Endothelial cell of umbilical vein (primary cell): Measurements from ENCODE around the gene USF1. TPM values are rescaled to one million over a fixed set of nuclear protein-coding genes. Genes with fewer than 3 reads are reported as not detected.
"Not testable (repeated sequence)": the region's sequence is repeated elsewhere in the genome, so short reads cannot be mapped to it uniquely, and the experiment has no call there.

Experiments
- BruUV-seq: library from RNA; stranded (reverse); fragments of 400-500 nt; replicated peaks from 2 replicates; lab custom pipeline; 2021; lab: Mats Ljungman, UMichigan
- CTCF ChIA-PET: fragments of 300-600, 350-600 bp; sonication (Branson Sonifier 250); formaldehyde crosslinking; loops from one replicate; lab custom pipeline; 2021; ENCODE audit warnings: antibody characterized with exemption, inconsistent platforms; lab: Charles Lee
- POLR2A ChIA-PET: fragments of 300-600, 350-600 bp; sonication (Branson Sonifier 250); formaldehyde crosslinking; loops from one replicate; lab custom pipeline; 2021; ENCODE audit warnings: antibody characterized with exemption, inconsistent platforms; lab: Charles Lee
- DNase-seq: peaks from one replicate; pipeline ENCODE4 v3.0.0-alpha.2; 2011; ENCODE audit warnings: low read depth, low spot score
- FAIRE-seq: peaks from 2 replicates; lab custom pipeline; 2011; peaks lifted over from hg19 to GRCh38; lab: Jason Lieb, UNC
- H2AFZ ChIP-seq: 2 replicates; pipeline ENCODE4 v1.6.0; 2012; ENCODE audit warnings: low read depth, low read length, control low read depth, inconsistent platforms
- H3K27ac ChIP-seq: 2 replicates; pipeline ENCODE4 v1.5.1; 2011; ENCODE audit warnings: low read depth, mild to moderate bottlenecking, control low read depth, low read length, moderate library complexity; ENCODE audit not compliant: insufficient read depth
- H3K27me3 ChIP-seq, 2 experiments: 2 replicates each; pipeline versions ENCODE4 v1.6.0 to v1.6.1; 2011; ENCODE audit warnings: low read length in 2 of 2, mixed read lengths in 1 of 2; ENCODE audit not compliant: control insufficient read depth in 2 of 2, insufficient read depth in 2 of 2
- H3K36me3 ChIP-seq, 2 experiments: 2 replicates in 1 of 2; 3 replicates in 1 of 2; pipeline ENCODE4 v1.5.1; 2011; ENCODE audit warnings: low read length in 2 of 2, mild to moderate bottlenecking in 1 of 2, moderate library complexity in 1 of 2; ENCODE audit not compliant: control insufficient read depth in 2 of 2, insufficient read depth in 2 of 2; ENCODE audit errors: extremely low read depth in 1 of 2
- H3K4me1 ChIP-seq: 3 replicates; pipeline ENCODE4 v1.5.1; 2011; ENCODE audit warnings: mild to moderate bottlenecking, low read length; ENCODE audit not compliant: control insufficient read depth, insufficient read depth; ENCODE audit errors: extremely low read depth
- H3K4me2 ChIP-seq: 2 replicates; pipeline ENCODE4 v1.6.1; 2011; ENCODE audit warnings: low read length, control low read depth, mixed read lengths; ENCODE audit not compliant: insufficient read depth
- H3K4me3 ChIP-seq, 3 experiments: fragments of 200-600 bp in 1 of 3; sonication (generic), shearing (Covaris generic) in 1 of 3; replicated peaks in 1 of 3; 2 replicates each; pipeline ENCODE4 v1.5.1; 2011 to 2016; ENCODE audit warnings: control low read depth in 3 of 3, low read length in 3 of 3, mild to moderate bottlenecking in 2 of 3, inconsistent platforms in 1 of 3, low read depth in 1 of 3, moderate library complexity in 1 of 3; ENCODE audit not compliant: insufficient read depth in 1 of 3
- H3K79me2 ChIP-seq: 2 replicates; pipeline ENCODE4 v1.6.0; 2012; ENCODE audit warnings: low read length, inconsistent platforms; ENCODE audit not compliant: control insufficient read depth, insufficient read depth
- H3K9ac ChIP-seq: replicated peaks from 2 replicates; pipeline ENCODE3; 2011; ENCODE audit warnings: low read length, control low read depth; ENCODE audit not compliant: insufficient read depth; ENCODE audit errors: extremely low read depth
- H3K9me1 ChIP-seq: replicated peaks from 3 replicates; pipeline ENCODE4 v1.6.0; 2011; ENCODE audit warnings: mild to moderate bottlenecking, low read length; ENCODE audit not compliant: control insufficient read depth, insufficient read depth; ENCODE audit errors: extremely low read depth
- H3K9me3 ChIP-seq: replicated peaks from 2 replicates; pipeline ENCODE4 v1.5.1; 2012; ENCODE audit warnings: low read length, inconsistent platforms; ENCODE audit not compliant: control insufficient read depth, insufficient read depth
- H4K20me1 ChIP-seq: replicated peaks from 2 replicates; pipeline ENCODE3; 2011; ENCODE audit warnings: mild to moderate bottlenecking, low read length; ENCODE audit not compliant: control insufficient read depth, insufficient read depth; ENCODE audit errors: extremely low read depth
- EZH2 ChIP-seq: IDR thresholded peaks from 2 replicates; pipeline ENCODE4 v1.6.1; 2012; ENCODE audit warnings: borderline replicate concordance, low read depth, mild to moderate bottlenecking, moderate library complexity, low read length, inconsistent platforms; ENCODE audit not compliant: severe bottlenecking
- FOS ChIP-seq: IDR thresholded peaks from 2 replicates; pipeline ENCODE4 v1.6.1; 2011; ENCODE audit warnings: mild to moderate bottlenecking, low read length, moderate library complexity, borderline replicate concordance; ENCODE audit not compliant: insufficient read depth
- GATA2 ChIP-seq: IDR thresholded peaks from 2 replicates; pipeline ENCODE4 v1.7.0; 2011; ENCODE audit warnings: low read depth, mild to moderate bottlenecking, moderate library complexity, mixed read lengths, low read length; ENCODE audit not compliant: insufficient read length, insufficient read depth
- JUN ChIP-seq: IDR thresholded peaks from 2 replicates; pipeline ENCODE4 v1.6.1; 2011; ENCODE audit warnings: borderline replicate concordance, low read depth; ENCODE audit not compliant: insufficient read length, insufficient read depth
- POLR2A ChIP-seq: IDR thresholded peaks from 2 replicates; pipeline ENCODE4 v1.6.1; 2012; ENCODE audit warnings: low read depth, mild to moderate bottlenecking, control low read depth, low read length
- POLR2AphosphoS5 ChIP-seq: IDR thresholded peaks from 2 replicates; pipeline ENCODE4 v1.6.1; 2012; ENCODE audit warnings: low read depth, mild to moderate bottlenecking, control low read depth, low read length, moderate library complexity; ENCODE audit not compliant: insufficient read depth
- dilution Hi-C: fragments of 300-500 bp; cut with MboI; formaldehyde crosslinking; loops from one replicate; pipeline ENCODE4 v1.15.0; 2019; ENCODE audit warnings: low sequenced_read_pairs; ENCODE audit not compliant: extremely low pct_ligation_motif_present
- intact Hi-C: fragments of 100-400 bp; cut with micrococcal nuclease; formaldehyde crosslinking; loops from one replicate; pipeline ENCODE4 v1.10.0; 2022
- polyA plus RNA-seq, 4 experiments: library from polyadenylated mRNA; depleted of rRNA in 3 of 4; stranded (reverse) in 3 of 4; unstranded in 1 of 4; fragments of >200 nt; gene quantifications; 2 replicates each; pipeline versions ENCODE4 v1.2.1 to v1.2.3, GENCODE V29; 2011 to 2012; ENCODE audit warnings: missing spikeins in 1 of 4
- total RNA-seq: library from RNA; stranded (reverse); gene quantifications from 2 replicates; pipeline ENCODE4 v1.2.3, GENCODE V29; 2021
- TF ChIP-seq, protein P1 (sequence below), 2 donors: IDR thresholded peaks; 1 replicate in 1 of 2; 2 replicates in 1 of 2; pipeline ENCODE4 v1.5.1; 2011; ENCODE audit warnings: low read length in 2 of 2, mild to moderate bottlenecking in 2 of 2, moderate library complexity in 2 of 2, control low read depth in 1 of 2, inconsistent platforms in 1 of 2, low read depth in 1 of 2; ENCODE audit not compliant: insufficient read depth in 1 of 2; ENCODE audit errors: extremely low read depth in 1 of 2

Gene USF1
- total and polyA plus RNA-seq, 2 donors (not counting 3 experiments of a cell fraction or from before 2014, with no cell fraction given) = 53.4 to 56.7 TPM

DNA sequence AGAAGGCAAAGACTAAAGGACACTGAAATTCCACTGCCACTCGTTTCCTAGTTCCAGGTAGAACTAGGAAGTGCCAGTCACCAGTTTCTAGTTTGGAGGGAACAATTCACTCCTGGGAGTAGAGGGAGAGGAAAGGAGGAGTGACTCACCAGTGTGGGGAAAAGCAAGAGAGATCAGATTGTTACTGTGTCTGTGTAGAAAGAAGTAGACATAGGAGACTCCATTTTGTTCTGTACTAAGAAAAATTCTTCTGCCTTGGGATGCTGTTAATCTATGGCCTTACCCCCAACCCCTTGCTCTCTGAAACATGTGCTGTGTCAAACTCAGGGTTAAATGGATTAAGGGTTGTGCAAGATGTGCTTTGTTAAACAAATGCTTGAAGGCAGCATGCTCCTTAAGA is 29.1 kb downstream of the USF1 start:
- FAIRE-seq = peak; percentile 44
- POLR2A ChIA-PET, intact Hi-C loops, H3K4me2 ChIP-seq, H2AFZ ChIP-seq, CTCF ChIA-PET, H3K36me3 ChIP-seq, H3K27me3 ChIP-seq, H3K9me3 ChIP-seq, H3K4me3 ChIP-seq, H3K9me1 ChIP-seq, H3K9ac ChIP-seq, dilution Hi-C loops, H4K20me1 ChIP-seq, BruUV-seq: not testable (repeated sequence)
- peak overlapping the region; percentile 12 for H3K27ac ChIP-seq
- peak; percentile 28 for TF ChIP-seq JUN
- TF ChIP-seq FOS = peak; percentile 38
- peaks cover 58% of the 10 kb centered on the region for H3K4me1 ChIP-seq
- peaks cover 30% of the 10 kb centered on the region for H3K79me2 ChIP-seq
- DNase-seq = peak; percentile 56

DNA sequence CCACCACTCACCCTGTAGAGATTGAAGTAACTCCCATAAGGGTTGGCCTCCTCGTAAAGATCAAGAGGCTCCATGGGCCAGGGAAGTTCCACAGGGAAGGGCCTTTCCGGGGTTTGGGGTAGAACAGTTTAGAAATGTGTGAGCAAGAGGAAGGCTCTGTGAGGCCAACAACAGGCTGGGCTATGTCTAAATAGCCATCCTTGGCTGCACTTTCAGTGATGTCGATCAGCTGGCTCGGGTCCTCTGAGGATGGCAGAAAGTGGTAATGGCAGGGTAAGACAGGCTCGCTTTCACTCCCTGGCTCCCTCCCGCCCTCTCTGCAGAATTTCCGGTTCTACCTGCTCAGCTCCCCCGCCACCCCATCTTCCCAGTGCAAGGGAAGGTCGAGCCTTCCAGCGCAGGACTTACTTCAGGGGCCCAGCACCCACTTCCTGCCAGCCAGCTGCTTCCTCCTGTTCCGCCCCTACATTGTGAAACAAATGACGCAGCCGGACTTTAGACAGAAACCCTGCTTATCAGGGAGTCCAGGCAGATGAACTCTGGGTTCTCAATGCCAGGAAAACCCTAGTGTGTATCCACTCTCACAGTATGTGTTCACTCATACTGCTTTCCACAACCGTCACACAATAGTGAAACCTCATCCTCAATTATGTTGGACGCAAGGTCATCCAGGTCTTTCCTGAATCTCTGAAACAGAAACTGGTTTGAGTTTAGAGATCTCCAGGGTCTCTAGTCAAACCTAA is 32.1 kb downstream of the USF1 start:
- peak overlapping the region in 2 of 3 experiments; percentile 1 to 21 for H3K4me3 ChIP-seq
- H3K79me2 ChIP-seq = peaks cover 24% of the 10 kb centered on the region
- no peak overlapping the region for H2AFZ ChIP-seq
- BruUV-seq = no TSS peak
- intact Hi-C loops = loop anchor here (1.0 kb wide), 3 partner anchors 8 to 32 kb away; partner anchors contain the start of genes F11R and USF1
- dilution Hi-C loops = no loop called here
- H3K9ac ChIP-seq = peak overlapping the region; percentile 84
- POLR2A ChIA-PET = interaction anchor here (1.6 kb wide), 1 partner anchor 16 kb away, joined by 10 read pairs; no protein-coding TSS in a partner anchor
- H3K4me1 ChIP-seq = peaks cover 37% of the 10 kb centered on the region
- FAIRE-seq (peak; percentile 92), DNase-seq (peak; percentile 99)
- TF ChIP-seq EZH2 = no peak
- TF ChIP-seq, protein P1, sequence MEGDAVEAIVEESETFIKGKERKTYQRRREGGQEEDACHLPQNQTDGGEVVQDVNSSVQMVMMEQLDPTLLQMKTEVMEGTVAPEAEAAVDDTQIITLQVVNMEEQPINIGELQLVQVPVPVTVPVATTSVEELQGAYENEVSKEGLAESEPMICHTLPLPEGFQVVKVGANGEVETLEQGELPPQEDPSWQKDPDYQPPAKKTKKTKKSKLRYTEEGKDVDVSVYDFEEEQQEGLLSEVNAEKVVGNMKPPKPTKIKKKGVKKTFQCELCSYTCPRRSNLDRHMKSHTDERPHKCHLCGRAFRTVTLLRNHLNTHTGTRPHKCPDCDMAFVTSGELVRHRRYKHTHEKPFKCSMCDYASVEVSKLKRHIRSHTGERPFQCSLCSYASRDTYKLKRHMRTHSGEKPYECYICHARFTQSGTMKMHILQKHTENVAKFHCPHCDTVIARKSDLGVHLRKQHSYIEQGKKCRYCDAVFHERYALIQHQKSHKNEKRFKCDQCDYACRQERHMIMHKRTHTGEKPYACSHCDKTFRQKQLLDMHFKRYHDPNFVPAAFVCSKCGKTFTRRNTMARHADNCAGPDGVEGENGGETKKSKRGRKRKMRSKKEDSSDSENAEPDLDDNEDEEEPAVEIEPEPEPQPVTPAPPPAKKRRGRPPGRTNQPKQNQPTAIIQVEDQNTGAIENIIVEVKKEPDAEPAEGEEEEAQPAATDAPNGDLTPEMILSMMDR (IDR thresholded peaks at IDR 0.05; ENCODE audit: extremely low read depth in 1 of 2, insufficient read depth in 1 of 2, low read depth in 1 of 2, low read length in 2 of 2) = no peak
- peak; percentile 70 for TF ChIP-seq POLR2A
- TF ChIP-seq JUN = peak; percentile 72
- TF ChIP-seq GATA2 = peak; percentile 97
- TF ChIP-seq FOS = peak; percentile 63
- TF ChIP-seq POLR2AphosphoS5 = peak; percentile 89
- H3K36me3 ChIP-seq = no peaks in the 10 kb centered on the region
- H3K4me2 ChIP-seq = peak overlapping the region; percentile 69
- CTCF ChIA-PET = interaction anchor here (0.7 to 6.4 kb wide), 8 partner anchors 8 to 84 kb away, joined by 3 to 86 read pairs (median 4); no protein-coding TSS in a partner anchor
- H3K27ac ChIP-seq = peak overlapping the region; percentile 99
- no peaks in the 10 kb centered on the region for H3K9me3 ChIP-seq
- H3K27me3 ChIP-seq = no peaks in the 10 kb centered on the region
- H3K9me1 ChIP-seq = no peaks in the 10 kb centered on the region
- no peaks in the 10 kb centered on the region for H4K20me1 ChIP-seq
